Calu3 (cell line): ENCODE measurements around the gene PGAM2. TPM values are rescaled to one million over a fixed set of nuclear protein-coding genes. Genes with fewer than 3 reads are reported as not detected.

Experiments used
- BruUV-seq: library from RNA; stranded (reverse); fragments of 400-500 nt; replicated peaks from 2 replicates; lab custom pipeline; 2021; lab: Mats Ljungman, UMichigan
- CTCF ChIA-PET: fragments of 300-600 bp; sonication (Branson Sonifier 250); formaldehyde crosslinking; loops from one replicate; lab custom pipeline; 2022; ENCODE audit warnings: antibody characterized with exemption; lab: Charles Lee
- DNase-seq: peaks from one replicate; pipeline ENCODE4 v3.0.0; 2022
- H3K27ac Mint-ChIP-seq: one replicate; pipeline ENCODE4 v1.8.0; 2022; ENCODE audit warnings: mixed read lengths; ENCODE audit not compliant: unreplicated experiment
- H3K27me3 Mint-ChIP-seq: one replicate; pipeline ENCODE4 v1.8.0; 2022; ENCODE audit warnings: mixed read lengths; ENCODE audit not compliant: unreplicated experiment
- H3K36me3 Mint-ChIP-seq: one replicate; pipeline ENCODE4 v1.8.0; 2022; ENCODE audit warnings: mild to moderate bottlenecking, moderate library complexity, mixed read lengths; ENCODE audit not compliant: insufficient read depth, unreplicated experiment
- H3K4me1 Mint-ChIP-seq: one replicate; pipeline ENCODE4 v1.8.0; 2022; ENCODE audit warnings: mild to moderate bottlenecking, low read depth, mixed read lengths; ENCODE audit not compliant: unreplicated experiment
- H3K4me3 Mint-ChIP-seq: one replicate; pipeline ENCODE4 v1.8.0; 2022; ENCODE audit warnings: mild to moderate bottlenecking, low read depth, moderate library complexity, mixed read lengths; ENCODE audit not compliant: unreplicated experiment
- H3K9me3 Mint-ChIP-seq: one replicate; pipeline ENCODE4 v1.8.0; 2022; ENCODE audit warnings: low read depth, mixed read lengths; ENCODE audit not compliant: unreplicated experiment
- CTCF ChIP-seq: fragments of 200-600 bp; IDR thresholded peaks from one replicate; pipeline ENCODE4 v1.8.0; 2022; ENCODE audit warnings: antibody characterized with exemption; ENCODE audit not compliant: unreplicated experiment
- intact Hi-C: fragments of 100-400 bp; cut with micrococcal nuclease; formaldehyde crosslinking; loops from one replicate; pipeline ENCODE4 v1.10.0; 2022; ENCODE audit not compliant: unreplicated experiment
- total RNA-seq: library from RNA; stranded (reverse); gene quantifications from 2 replicates; pipeline ENCODE4 v1.2.3, GENCODE V29; 2022

Gene PGAM2
- total RNA-seq, 1 experiment from 2014 or later: 0.87 TPM

- intact Hi-C loops: no loop called here
- BruUV-seq: no TSS peak
- H3K27ac Mint-ChIP-seq: peak overlapping the region; percentile 27
- TF ChIP-seq CTCF: no peak
- H3K36me3 Mint-ChIP-seq: peaks cover 50% of the 10 kb centered on the region
- H3K9me3 Mint-ChIP-seq: no peaks in the 10 kb centered on the region
- H3K4me1 Mint-ChIP-seq: no peaks in the 10 kb centered on the region
- CTCF ChIA-PET: interaction anchor here (1.5 kb wide), 1 partner anchor 41 kb away, joined by 4 read pairs; no protein-coding TSS in a partner anchor
- H3K27me3 Mint-ChIP-seq: peaks cover 42% of the 10 kb centered on the region
- DNase-seq: no peak
- H3K4me3 Mint-ChIP-seq: peak overlapping the region; percentile 65
Observed at GRCh38 chr7:44112997-44113763, 47.8 kb upstream of the PGAM2 start.

GRCh38 chr7:44112231-44112996, 47.0 kb upstream of the PGAM2 start:
- H3K4me1 Mint-ChIP-seq: no peaks in the 10 kb centered on the region
- H3K27ac Mint-ChIP-seq: peak overlapping the region; percentile 27
- peak; percentile 67 for DNase-seq
- H3K36me3 Mint-ChIP-seq: peaks cover 48% of the 10 kb centered on the region
- peaks cover 50% of the 10 kb centered on the region for H3K27me3 Mint-ChIP-seq
- CTCF ChIA-PET: interaction anchor here (0.6 to 1.5 kb wide), 3 partner anchors 40 to 59 kb away, joined by 3 to 4 read pairs (median 3); no protein-coding TSS in a partner anchor
- H3K4me3 Mint-ChIP-seq: peak overlapping the region; percentile 65
- intact Hi-C loops: no loop called here
- BruUV-seq: no TSS peak
- no peaks in the 10 kb centered on the region for H3K9me3 Mint-ChIP-seq
- no peak for TF ChIP-seq CTCF

- BruUV-seq: no TSS peak
- intact Hi-C loops: no loop called here
Observed at GRCh38 chr7:44111761-44112160, 46.4 kb upstream of the PGAM2 start.

More at GRCh38 chr7:44111761-44112160, 46.4 kb upstream of the PGAM2 start:
- TF ChIP-seq CTCF: no peak
- H3K9me3 Mint-ChIP-seq: no peaks in the 10 kb centered on the region
- peaks cover 42% of the 10 kb centered on the region for H3K36me3 Mint-ChIP-seq
- no peak overlapping the region for H3K27ac Mint-ChIP-seq
- no peak for DNase-seq
- H3K4me3 Mint-ChIP-seq: peak overlapping the region; percentile 65
- no peaks in the 10 kb centered on the region for H3K4me1 Mint-ChIP-seq
- CTCF ChIA-PET: interaction anchor here (1.5 kb wide), 1 partner anchor 39 kb away, joined by 4 read pairs; no protein-coding TSS in a partner anchor
- H3K27me3 Mint-ChIP-seq: peaks cover 52% of the 10 kb centered on the region
